CD4-positive, alpha-beta T cell treated with Interleukin-2 at 100 ng/mL for 4 hours (primary cell): ENCODE data around the gene PCDH9.

Experiments
- DNase-seq: peaks from one replicate; pipeline ENCODE4 v3.0.0-alpha.2; 2020; ENCODE audit warnings: low spot score

PCDH9 gene

DNA sequence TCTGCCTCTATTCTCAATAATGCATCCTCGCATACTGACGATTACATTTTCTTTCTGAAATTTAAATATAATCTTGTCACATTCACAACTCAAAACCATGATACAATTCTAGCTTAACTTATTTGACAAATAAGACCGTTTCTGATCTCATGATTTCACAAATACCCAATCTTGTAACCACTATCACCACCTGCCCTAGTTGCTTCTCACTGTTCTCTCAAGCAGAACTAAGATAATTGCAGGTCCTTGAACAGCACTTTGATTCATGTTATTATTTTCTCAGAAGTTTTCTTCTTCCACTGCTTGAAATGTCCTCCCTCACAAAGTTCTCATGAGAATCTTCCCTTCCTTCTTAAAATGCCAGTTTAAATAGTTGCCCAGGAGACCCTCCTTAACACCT lies 211.4 kb downstream of the PCDH9 start:
- no peak for DNase-seq

DNA sequence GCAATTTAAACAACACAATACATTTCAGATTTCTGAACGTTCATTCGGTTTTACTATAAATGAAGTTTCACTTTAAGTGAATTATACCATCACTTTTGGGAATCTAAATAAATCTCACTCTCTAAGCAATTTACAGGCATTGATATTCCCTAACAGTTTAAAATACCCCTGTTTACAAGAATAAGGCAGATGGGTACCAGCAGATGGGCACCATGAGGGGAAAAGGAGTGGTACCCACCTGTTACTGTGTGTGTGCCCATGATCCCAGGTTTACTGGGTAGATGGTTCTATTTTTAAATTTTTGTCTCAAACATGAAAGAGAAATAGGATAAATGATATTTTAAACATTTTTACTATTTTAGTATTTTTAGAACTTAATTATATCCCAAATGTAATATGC lies 212.9 kb downstream of the PCDH9 start:
- DNase-seq: no peak

DNA sequence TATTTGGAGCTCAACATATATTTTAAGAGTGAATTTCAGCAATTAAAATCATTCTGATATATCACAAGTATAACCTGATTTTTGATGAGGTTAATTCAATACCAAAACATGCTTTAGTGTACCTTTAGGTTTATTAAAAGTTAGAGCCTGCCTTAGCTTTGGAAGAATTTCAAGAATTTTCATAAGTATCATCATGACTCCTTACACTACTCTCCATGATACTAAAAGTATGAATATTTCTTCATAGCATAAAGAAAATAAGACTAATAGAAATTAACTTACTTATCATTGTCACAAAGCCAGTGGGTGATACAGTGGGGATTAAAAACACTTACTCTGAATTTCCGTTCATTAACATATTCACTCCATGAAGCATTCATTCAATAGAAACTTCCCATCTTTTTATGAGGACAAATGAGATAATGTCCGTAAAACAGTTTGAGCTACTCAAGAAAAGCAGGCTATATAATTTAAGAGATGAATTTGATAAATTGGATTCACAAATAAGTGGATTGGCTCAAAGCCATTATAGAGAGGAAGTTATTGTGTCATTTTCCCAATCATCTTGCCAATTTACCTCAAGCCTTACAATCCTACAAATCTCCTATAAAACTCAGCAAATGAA lies 214.0 kb downstream of the PCDH9 start:
- no peak for DNase-seq

DNA sequence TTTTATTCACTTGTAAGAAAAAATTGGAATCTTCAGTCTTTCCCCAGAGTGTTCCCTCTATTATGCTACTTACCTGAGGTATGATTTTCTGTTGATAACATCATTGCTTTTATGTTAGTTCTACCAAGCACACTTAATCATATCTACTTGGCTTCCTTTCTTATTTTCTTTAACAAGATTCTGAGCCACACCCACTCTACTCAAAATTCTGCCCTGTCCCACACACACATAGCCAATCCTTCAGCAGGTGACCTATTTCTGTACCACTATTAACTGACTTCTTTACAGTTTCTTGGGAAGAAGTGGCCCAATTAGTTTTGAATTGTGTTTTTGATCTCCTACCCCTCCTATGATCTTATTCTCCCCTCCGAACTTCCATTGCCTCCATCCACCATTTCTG lies 215.7 kb downstream of the PCDH9 start:
- DNase-seq: no peak

DNA sequence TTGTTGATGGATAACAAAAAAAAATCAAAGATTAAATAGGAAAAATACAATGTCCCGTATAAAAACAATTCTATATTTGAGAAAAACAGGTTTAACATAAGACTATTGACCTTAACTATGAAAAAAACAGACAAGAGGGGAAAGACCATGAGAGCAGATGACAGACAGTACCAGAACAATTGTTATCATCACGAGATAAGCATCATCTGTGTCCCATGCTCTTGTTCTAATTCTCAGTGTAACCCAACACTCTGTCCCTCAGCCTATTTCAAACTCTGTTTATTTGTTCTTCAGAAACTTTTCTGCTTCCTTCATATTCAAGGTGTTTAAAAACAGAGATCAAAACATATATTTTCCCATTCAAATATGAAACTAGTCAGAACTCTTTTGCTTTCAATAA lies 216.4 kb downstream of the PCDH9 start:
- DNase-seq: no peak

DNA sequence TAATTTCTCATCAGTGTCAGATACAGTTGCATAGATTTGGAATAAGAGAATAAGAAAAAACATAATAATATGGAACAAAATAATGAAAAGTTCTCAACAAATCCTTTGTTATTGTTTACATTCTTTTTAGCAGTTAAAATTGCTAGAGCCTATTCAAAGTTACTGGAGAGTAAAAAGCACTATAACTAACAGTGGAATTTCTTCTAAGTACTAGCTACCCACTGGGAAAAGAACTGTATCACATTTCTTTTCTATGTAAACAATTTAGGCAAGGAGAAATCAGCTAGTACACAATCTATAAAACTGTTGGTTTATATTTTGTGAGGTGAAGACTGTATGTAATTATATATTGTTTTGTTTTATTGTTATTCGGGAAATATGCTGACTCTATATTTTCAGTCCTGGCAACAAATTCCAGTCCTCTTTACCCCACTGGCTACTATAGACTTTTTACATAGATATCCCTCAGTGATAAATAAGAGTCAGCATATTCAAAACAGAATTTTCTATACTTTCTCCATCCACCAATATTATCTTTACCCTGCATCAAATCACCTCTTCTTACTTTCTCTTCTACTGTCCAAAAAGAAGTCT lies 222.0 kb downstream of the PCDH9 start:
- DNase-seq: no peak

DNA sequence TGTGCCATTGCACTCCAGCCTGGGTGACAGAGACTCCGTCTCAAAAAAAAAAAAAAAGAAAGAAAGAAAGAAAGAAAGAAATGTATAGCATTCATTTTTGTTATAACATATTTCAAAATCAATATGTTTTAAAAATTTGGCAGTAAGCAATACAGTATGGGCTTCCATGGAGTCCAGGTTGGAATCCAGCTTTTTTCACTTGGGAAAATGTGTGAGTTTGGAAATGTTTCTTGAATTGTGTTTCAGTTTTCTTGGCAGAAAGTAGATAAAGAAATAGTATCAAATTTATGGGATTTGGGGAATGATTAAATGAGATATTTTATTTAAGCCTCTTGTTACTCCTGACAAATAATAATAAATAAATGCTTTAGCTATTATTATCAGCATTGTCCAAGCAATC lies 225.6 kb downstream of the PCDH9 start:
- no peak for DNase-seq

DNA sequence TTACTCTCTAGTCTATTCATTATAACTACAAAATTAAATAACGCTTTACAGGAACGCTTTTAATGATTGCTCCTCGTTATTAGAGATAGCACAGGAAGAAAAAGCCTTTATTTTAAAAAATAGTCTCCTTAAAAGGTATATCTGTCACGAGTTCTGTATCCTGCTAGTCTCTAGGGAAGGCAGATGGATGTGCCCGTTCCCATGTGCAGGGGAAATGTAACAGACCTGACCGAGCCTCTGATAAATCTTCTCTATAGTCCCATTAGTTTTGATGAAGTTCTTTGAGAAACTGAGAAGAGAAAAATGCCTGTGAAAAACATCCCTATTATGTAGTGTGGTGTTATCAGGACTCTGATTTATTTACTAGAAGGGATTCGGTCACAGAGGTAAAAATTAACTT lies 226.4 kb downstream of the PCDH9 start:
- DNase-seq: no peak

DNA sequence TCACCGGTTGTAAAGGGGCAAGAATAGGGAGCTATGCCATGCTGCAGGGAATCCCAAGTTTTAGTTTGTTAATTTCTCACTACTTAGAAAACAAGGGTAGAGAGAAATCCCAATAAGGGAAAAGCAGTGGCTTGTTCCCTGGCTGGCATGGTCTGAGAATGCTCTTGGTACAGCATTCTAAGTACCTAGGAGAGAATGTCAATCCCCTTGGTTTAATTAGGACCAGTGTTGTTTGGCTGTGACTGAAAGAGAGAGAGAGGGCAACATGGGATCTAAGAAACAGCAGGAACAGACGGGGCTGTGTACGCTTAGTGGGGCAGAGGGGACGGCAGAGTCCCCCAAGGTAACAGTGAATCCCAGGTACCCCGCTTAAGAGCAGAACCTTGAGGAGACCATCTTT lies 228.8 kb downstream of the PCDH9 start:
- DNase-seq: no peak

DNA sequence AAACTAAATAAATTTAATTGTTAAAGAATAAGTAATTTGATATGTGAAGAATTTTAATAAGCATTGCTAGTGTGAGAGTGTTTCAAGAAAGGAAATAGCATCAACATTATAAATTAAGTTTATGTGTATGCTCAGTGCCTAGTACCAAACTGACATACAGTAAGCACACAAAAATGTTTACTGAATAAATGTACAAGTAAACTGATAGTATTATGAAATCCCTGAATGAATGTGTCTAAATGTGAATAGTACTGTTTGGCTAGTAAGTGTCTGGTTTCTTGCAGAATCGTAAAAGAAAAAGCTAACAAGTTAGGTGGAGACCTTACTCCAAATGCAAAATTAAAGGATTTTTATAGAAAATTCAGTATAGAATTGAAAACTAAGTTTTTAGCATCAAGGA lies 233.6 kb downstream of the PCDH9 start:
- DNase-seq: no peak

DNA sequence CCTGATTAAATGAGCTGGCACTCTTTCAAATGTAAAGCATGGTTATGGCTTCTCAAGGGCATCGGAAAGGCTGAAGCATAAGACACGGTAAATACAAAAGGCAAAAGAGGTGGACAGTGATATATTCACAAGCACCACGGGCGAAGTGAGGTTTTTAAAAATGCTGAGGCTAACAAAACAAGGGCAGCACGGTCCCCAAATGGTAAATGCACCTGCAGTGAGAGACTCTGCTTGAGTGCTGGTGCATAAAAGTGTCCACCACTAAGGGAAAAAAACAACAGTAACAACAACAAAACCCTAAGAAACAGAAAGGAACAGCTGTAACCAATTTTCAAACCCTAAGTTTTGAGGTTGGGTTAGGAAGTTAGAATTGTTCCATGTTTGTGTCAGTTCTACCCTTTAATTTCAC lies 234.9 kb downstream of the PCDH9 start:
- no peak for DNase-seq

DNA sequence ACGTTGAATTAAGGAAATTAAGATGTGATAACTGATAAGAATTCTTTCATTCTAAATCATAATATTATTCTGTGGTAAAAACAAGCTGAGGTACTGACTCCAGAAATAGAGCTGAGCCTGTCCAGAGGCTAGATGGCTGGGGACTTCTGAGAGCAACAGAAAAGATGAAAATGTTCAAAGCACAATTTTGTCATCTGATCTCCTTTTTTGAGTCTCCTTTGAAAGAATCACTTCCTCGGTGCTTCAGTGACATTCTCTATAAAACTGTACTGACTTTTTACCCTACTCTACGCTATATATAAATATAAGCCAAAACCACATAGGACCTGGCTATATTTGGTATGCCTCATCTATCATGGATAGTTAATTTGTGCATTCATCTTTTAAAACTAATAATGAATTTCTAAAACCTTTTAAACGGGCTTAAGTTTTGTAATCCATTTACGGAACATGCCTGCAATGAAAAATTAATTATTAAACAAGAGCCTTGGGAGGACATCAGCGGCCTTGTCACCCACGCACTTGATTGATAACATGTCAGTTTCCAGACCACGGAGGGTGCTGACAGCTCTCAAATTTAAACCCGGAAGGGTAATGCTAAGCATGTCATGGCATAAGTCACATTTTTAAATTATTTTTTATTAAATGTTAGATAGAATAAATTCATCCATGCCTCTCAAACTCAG lies 235.5 kb downstream of the PCDH9 start:
- no peak for DNase-seq

DNA sequence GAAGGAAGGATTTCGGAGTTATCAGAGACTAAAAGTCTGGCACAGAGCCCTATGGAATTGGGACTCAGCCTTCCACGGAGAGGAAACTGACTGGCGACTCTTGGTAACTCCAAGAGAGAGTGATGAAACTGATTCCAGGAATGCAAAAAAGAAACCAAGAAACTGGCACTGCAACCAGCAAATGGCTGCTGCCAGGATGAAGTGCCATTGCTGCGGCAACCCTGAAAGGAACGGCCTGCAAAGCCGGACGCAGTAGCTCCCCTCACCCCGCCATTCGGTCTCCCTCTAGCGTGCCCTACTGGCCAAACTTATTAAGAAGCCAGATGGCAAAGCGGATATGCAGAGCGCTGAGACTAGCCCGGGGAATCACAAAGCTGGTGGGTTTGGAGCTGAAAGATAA lies 236.0 kb downstream of the PCDH9 start:
- no peak for DNase-seq

DNA sequence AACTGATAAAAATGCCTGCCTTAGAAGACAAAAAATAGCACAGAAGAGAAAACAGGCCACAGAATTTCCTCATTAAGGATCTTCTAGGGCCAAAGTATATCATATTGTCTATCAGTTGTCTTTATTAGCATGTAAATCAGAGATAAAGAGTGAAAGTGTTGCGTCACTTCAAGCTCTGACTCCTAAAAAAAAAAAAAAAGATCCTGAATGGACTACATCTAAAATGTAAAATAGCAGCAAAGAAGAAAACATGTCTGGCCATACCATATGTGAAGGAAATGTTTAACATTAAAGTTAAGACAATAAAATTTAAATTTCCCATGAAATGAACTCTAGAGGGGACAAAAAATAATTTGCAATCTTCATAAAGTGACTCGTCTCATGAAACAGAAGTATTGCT lies 237.4 kb downstream of the PCDH9 start:
- DNase-seq: no peak

DNA sequence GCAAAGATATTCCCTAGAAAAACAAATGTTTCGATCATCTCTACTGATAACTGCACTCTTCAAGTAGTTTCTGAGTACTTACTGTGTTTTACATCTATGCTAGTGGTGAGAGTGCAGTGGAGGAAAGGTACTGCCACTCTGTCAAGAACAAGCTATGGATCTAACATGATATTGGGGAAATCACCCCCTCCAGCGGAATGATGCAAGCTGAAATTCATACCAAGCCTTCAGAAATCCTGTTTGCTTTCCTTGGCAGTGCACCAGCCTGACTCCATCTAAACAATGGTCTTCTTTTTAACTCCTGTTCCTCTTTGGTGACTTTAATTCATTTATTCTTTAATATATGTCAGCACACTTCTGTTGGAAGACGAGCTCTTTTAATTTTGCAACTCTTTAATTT lies 238.0 kb downstream of the PCDH9 start:
- DNase-seq: no peak

DNA sequence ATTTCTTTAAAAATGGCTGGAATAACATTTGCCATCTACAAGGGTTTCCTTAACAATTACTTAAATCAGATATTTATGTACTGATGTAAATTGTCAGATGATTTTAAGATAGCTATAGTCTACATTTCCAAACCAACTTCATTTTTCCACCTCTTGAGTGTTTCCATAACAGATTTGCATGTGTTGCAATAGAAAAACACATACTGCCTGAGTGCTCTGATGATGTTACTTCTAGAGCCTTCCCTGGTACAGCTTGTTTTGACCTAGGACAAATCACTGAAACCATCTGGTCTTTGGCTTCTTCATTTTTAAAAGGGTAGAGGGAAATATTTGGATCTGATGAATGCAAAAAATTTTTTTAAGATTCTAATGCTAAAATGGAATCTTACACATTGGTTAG lies 245.9 kb downstream of the PCDH9 start:
- no peak for DNase-seq

DNA sequence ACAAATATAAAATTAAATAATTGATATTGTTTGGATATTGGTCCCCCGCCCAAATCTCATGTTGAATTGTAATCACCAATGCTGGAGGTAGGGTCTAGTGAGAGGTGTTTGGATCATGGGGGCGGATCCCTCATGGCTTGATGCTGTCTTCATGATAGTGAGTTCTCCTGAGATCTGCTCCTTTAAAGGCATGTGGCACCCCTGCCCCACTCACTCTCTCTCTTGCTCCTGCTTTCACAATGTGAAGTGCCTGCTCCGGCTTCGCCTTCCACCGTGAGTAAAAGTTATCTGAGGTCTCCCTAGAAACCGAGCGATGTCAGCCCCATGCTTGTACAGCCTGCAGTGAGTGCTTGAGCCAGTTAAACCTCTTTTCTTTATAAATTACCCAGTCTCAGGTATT lies 248.2 kb downstream of the PCDH9 start:
- no peak for DNase-seq

DNA sequence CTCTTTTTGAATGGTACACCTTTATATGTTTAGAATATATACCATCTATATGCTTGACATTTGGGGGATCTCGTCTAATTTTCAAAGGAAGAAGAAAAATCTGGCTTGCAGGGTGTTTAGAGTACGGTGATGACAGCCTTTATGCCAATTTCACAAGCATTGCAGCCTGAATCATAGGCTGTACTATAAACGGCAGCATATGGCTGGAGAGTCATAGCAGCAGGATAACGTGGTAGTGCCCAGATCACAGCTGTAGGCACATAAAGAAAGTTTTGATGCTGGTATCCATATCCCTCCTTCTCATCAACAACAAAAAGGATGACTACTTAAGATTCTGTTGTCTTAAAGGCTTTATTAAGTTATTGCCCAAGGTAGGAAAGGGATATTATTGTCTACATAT lies 253.0 kb downstream of the PCDH9 start:
- DNase-seq: no peak

DNA sequence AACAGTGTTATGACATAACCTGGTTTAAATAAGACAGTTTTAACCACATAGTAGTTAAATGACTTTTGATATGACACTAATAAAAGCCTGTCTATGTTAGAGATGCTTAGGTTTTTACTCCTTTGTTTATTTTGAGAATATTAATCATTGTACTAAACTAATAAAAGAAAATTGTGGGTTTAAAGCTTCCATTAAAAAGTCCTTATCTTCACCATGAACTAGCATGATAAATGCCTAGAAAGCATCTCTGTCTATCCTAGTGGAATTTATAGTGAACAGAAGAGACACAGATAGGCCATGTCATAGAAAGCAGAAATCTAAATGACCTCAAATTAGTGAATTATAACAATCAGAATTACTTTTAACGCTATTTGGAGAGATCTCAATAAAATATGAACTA lies 255.2 kb downstream of the PCDH9 start:
- no peak for DNase-seq

DNA sequence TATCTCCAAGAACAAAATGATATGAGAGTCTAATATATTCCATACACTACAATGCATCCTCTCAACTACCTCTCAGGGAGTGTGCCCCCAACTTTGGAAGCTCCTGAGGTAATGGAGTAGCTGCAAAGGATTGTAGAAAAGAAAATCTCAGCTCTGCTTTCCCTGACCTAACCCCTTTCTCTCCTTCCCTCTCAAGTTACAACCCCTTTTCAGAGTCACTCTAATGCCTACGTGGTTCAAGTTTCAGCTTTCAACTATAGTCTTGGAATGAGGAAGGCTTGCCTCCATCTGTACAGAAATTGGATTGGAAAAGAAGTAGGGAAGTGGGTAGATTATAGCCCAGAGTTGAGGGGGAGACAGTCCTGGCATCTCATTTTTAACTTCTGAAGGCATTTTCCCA lies 256.0 kb downstream of the PCDH9 start:
- no peak for DNase-seq

DNA sequence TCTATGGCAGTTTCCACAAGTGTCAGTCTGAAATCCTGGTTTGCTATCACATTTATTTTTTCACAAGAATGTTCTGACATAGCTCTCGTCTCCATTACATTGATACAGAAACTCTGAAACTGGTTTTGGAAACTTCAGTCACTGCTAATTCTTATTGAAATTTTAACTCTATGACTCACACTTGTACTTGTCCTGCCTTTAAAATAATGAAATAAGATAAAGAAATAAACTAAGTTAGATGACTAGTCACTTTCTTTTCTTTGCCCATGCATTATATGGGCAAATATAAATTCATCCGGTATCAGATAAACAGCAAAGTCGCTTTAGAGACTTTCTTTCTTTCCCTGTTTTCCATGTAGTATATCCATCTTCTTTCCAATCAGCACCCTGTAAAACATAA lies 257.5 kb downstream of the PCDH9 start:
- DNase-seq: no peak

DNA sequence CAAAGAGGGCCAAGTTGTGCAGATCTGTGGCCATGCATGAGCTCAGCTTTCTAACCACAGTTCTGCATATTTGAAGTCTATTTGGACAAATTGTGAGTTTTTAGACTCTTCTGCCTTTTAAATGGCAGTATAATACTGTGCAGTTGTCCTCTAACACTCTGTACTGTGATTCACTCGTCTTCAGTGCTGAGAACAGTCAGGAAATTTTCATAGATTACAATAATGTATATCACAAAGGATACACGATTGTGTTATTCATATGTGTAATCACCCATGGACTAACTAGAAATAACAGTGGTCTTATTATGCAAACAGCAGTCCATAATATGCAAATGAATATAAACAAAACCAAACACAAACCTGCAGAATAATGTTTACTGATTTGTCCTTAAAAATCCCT lies 259.1 kb downstream of the PCDH9 start:
- no peak for DNase-seq

DNA sequence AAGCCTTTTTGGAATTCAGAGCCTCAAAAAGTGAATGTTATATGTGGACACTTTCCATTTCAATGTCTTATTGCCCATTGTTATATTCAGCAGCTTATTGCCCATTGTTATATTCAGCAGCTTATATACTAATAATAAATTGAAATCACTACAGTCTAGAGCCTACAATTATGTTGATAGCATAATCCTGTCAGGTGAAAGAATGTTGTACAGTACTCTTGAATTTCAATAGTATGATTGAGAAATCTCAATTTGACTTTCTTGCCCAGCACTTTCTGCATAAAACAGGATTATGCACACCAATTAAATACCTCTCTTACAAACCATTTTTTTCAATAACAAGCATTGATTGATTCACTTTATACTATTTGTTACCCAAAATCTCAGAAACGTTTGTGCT lies 260.8 kb downstream of the PCDH9 start:
- no peak for DNase-seq
